GM12801 (cell line): ENCODE results near the gene CSNK1A1.

Source experiments
- CTCF ChIP-seq: IDR thresholded peaks from one replicate; pipeline ENCODE4 v1.5.1; 2011; ENCODE audit warnings: control low read depth; ENCODE audit not compliant: insufficient read length; ENCODE audit errors: extremely low read depth

CSNK1A1 gene

GRCh38 chr5:149581192-149581861 is 30.1 kb upstream of the CSNK1A1 start, which contains the start of gene ARHGEF37:
ARHGEF37 (plus strand) TSS chr5:149581498; CDS start chr5:149597770, 16,272 bp downstream.
- TF ChIP-seq CTCF = no peak

GRCh38 chr5:149580808-149581191 is 29.6 kb upstream of the CSNK1A1 start:
- TF ChIP-seq CTCF = no peak

GRCh38 chr5:149578896-149579295 is 27.7 kb upstream of the CSNK1A1 start:
- no peak for TF ChIP-seq CTCF

GRCh38 chr5:149576021-149576420 is 24.8 kb upstream of the CSNK1A1 start:
- no peak for TF ChIP-seq CTCF

- TF ChIP-seq CTCF = no peak
Observed at GRCh38 chr5:149575131-149575530, 23.9 kb upstream of the CSNK1A1 start.

- no peak for TF ChIP-seq CTCF
Observed at GRCh38 chr5:149572576-149573231, 21.5 kb upstream of the CSNK1A1 start.

- TF ChIP-seq CTCF = no peak
Observed at GRCh38 chr5:149572170-149572569, 20.9 kb upstream of the CSNK1A1 start.
